Muscle of leg (tissue), 11 donors: ENCODE measurements around the gene RETREG1. TPM values are rescaled to one million over a fixed set of nuclear protein-coding genes. Genes with fewer than 3 reads are reported as not detected.
A peak's percentile ranks its signal among the peaks of the same experiment; 100 is the strongest.
"Not testable (repeated sequence)": the region's sequence is repeated elsewhere in the genome, so short reads cannot be mapped to it uniquely, and the experiment has no call there.

ENCODE experiments used
- DNase-seq: peaks from one replicate; pipeline ENCODE4 v3.0.0; 2013
- H3K27ac ChIP-seq: one replicate; pipeline ENCODE4 v1.5.1; 2013; ENCODE audit warnings: mild to moderate bottlenecking, low read length, control low read depth
- H3K27me3 ChIP-seq: one replicate; pipeline ENCODE4 v1.6.1; 2013; ENCODE audit warnings: low read length; ENCODE audit not compliant: control insufficient read depth, insufficient read depth
- H3K36me3 ChIP-seq: one replicate; pipeline ENCODE4 v1.6.1; 2013; ENCODE audit warnings: low read length; ENCODE audit not compliant: control insufficient read depth, insufficient read depth
- H3K4me1 ChIP-seq: one replicate; pipeline ENCODE4 v1.6.1; 2013; ENCODE audit warnings: low read length; ENCODE audit not compliant: control insufficient read depth, insufficient read depth
- H3K4me3 ChIP-seq: one replicate; pipeline ENCODE4 v1.5.1; 2013; ENCODE audit warnings: low read length, control low read depth
- H3K9me3 ChIP-seq: replicated peaks from 2 replicates; pipeline ENCODE4 v1.6.1; 2013; ENCODE audit warnings: low read depth, low read length; ENCODE audit not compliant: control insufficient read depth
- WGBS: methylation state at CpG from one replicate; pipeline ENCODE4 v1.1.5; 2013; ENCODE audit warnings: missing lambda C conversion rate; ENCODE audit not compliant: insufficient coverage; 5-methylcytosine and 5-hydroxymethylcytosine counted together
- polyA plus RNA-seq, 8 donors: library from polyadenylated mRNA; unstranded; fragments of 120-200 nt; gene quantifications; one replicate each; pipeline versions ENCODE4 v1.2.1 to v1.2.3, GENCODE V29; 2013; ENCODE audit warnings: inconsistent platforms in 1 of 8, low replicate concordance in 1 of 8; ENCODE audit not compliant: insufficient read length in 8 of 8, insufficient read depth in 1 of 8
- total RNA-seq: library from RNA; stranded (reverse); fragments of 120-200 nt; gene quantifications from one replicate; pipeline ENCODE4 v1.2.4, GENCODE V29; 2013

The RETREG1 gene
- total and polyA plus RNA-seq, 9 donors = 48.7 to 70.0 (median 56.4) TPM

GRCh38 chr5:16480821-16481538 is 135.8 kb downstream of the RETREG1 start:
- Histone ChIP-seq H3K4me1 (no peaks in the 10 kb centered on the region), H3K27ac (no peak overlapping the region), H3K4me3 (no peak overlapping the region), H3K27me3 (no peaks in the 10 kb centered on the region), H3K9me3 (no peaks in the 10 kb centered on the region), H3K36me3 (no peaks in the 10 kb centered on the region)
- no CpG with 5 or more reads among the region's 6 CpGs for WGBS
- DNase-seq = no peak

GRCh38 chr5:16480144-16480543 is 136.7 kb downstream of the RETREG1 start:
- no peak overlapping the region for H3K4me3 ChIP-seq
- H3K36me3 ChIP-seq = no peaks in the 10 kb centered on the region
- H3K27ac ChIP-seq = no peak overlapping the region
- no peak for DNase-seq
- no peaks in the 10 kb centered on the region for H3K9me3 ChIP-seq
- no peaks in the 10 kb centered on the region for H3K4me1 ChIP-seq
- H3K27me3 ChIP-seq = no peaks in the 10 kb centered on the region

GRCh38 chr5:16477541-16477940 is 139.3 kb downstream of the RETREG1 start:
- H3K4me3 ChIP-seq = no peak overlapping the region
- H3K36me3 ChIP-seq = no peaks in the 10 kb centered on the region
- no peaks in the 10 kb centered on the region for H3K4me1 ChIP-seq
- no peak for DNase-seq
- no CpG with 5 or more reads among the region's 3 CpGs for WGBS
- H3K27me3 ChIP-seq = no peaks in the 10 kb centered on the region
- no peaks in the 10 kb centered on the region for H3K9me3 ChIP-seq
- no peak overlapping the region for H3K27ac ChIP-seq

GRCh38 chr5:16476417-16476816 is 140.4 kb downstream of the RETREG1 start:
- WGBS = no CpG with 5 or more reads among the region's 3 CpGs
- not testable (repeated sequence) for H3K36me3 ChIP-seq, H3K4me1 ChIP-seq, H3K4me3 ChIP-seq, H3K9me3 ChIP-seq, H3K27ac ChIP-seq, DNase-seq, H3K27me3 ChIP-seq

GRCh38 chr5:16471387-16471786 is 145.4 kb downstream of the RETREG1 start:
- Histone ChIP-seq H3K4me1 (peaks cover 14% of the 10 kb centered on the region), H3K27me3 (no peaks in the 10 kb centered on the region), H3K4me3 (no peak overlapping the region), H3K27ac (no peak overlapping the region), H3K36me3 (no peaks in the 10 kb centered on the region), H3K9me3 (no peaks in the 10 kb centered on the region)
- no peak for DNase-seq
- no CpG with 5 or more reads among the region's 3 CpGs for WGBS

GRCh38 chr5:16467363-16468219 is 149.2 kb downstream of the RETREG1 start:
- DNase-seq = peak; percentile 24
- H3K4me3 ChIP-seq = no peak overlapping the region

GRCh38 chr5:16465544-16466432 is 151.0 kb downstream of the RETREG1 start, which contains the start of gene ZNF622:
TSS of gene ZNF622 (minus strand) at chr5:16465800. CDS start at chr5:16465665, 135 bp downstream.
- peak; percentile 98 for DNase-seq
- Histone ChIP-seq H3K27me3 (no peaks in the 10 kb centered on the region), H3K4me3 (peak within 1 kb of the TSS; percentile 92), H3K9me3 (no peaks in the 10 kb centered on the region), H3K27ac (peak within 1 kb of the TSS; percentile 86), H3K36me3 (peaks cover 27% of the 10 kb centered on the region), H3K4me1 (peaks cover 31% of the 10 kb centered on the region)
- WGBS = under 1% methylated on average over 62 of the region's 75 CpGs

More at GRCh38 chr5:16467363-16468219, 149.2 kb downstream of the RETREG1 start:
- Histone ChIP-seq H3K4me1 (peaks cover 26% of the 10 kb centered on the region), H3K27me3 (no peaks in the 10 kb centered on the region), H3K9me3 (no peaks in the 10 kb centered on the region), H3K27ac (no peak overlapping the region), H3K36me3 (peaks cover 10% of the 10 kb centered on the region)
- 50% methylated on average over 1 of the region's 3 CpGs for WGBS

GRCh38 chr5:16464664-16465543 is 151.9 kb downstream of the RETREG1 start:
- WGBS = 5% methylated on average over 35 of the region's 40 CpGs
- peaks cover 27% of the 10 kb centered on the region for H3K36me3 ChIP-seq
- no peaks in the 10 kb centered on the region for H3K9me3 ChIP-seq
- peak overlapping the region; percentile 92 for H3K4me3 ChIP-seq
- no peaks in the 10 kb centered on the region for H3K27me3 ChIP-seq
- peak overlapping the region; percentile 70 for H3K27ac ChIP-seq
- peak; percentile 16 for DNase-seq
- peaks cover 31% of the 10 kb centered on the region for H3K4me1 ChIP-seq

- Histone ChIP-seq H3K4me3 (peak overlapping the region; percentile 92), H3K27ac (no peak overlapping the region), H3K4me1 (peaks cover 28% of the 10 kb centered on the region), H3K27me3 (no peaks in the 10 kb centered on the region), H3K36me3 (peaks cover 27% of the 10 kb centered on the region), H3K9me3 (no peaks in the 10 kb centered on the region)
- no peak for DNase-seq
- WGBS = no CpG with 5 or more reads among the region's 1 CpG
Observed at GRCh38 chr5:16464231-16464630, 152.6 kb downstream of the RETREG1 start.
